A549 treated with CORT108297 at 1 μM for 4 hours (cell line): Measurements from ENCODE around the gene VANGL1. TPM values are rescaled to one million over a fixed set of nuclear protein-coding genes. Genes with fewer than 3 reads are reported as not detected.

Experiments
- total RNA-seq: library from RNA; stranded (reverse); fragments of 200-300 nt; extraction: Qiagen RNA extraction; gene quantifications from 5 replicates; pipeline ENCODE4 v1.2.3, GENCODE V29; 2022

Gene VANGL1
- total RNA-seq = 17.1 to 23.2 TPM (median 20.8 TPM) in 5 replicates

DNA sequence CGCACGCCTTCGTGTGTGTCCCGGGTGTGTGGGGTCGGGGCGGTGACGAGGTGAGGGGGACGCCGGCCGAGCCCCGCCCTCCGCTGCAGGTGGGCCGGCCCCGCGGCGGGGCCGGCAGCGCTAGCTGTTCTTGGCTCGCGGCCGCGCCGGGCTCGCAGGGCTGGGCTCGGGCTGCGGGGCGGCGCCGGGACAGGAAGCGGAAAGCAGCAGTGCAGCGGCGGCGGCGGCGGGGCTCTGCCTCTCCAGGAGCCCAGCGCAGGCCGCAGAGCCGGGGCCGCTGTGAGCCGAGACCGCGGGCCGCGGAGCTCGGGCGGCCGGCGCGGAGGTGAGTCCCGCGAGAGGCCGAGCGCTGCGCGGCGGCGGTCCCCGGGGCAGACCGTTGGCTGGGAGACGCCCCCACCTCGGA, at the start of gene VANGL1:
Gene VANGL1 (plus strand): TSS at position 209 of the 406 bp plus-strand sequence. CDS start 9,444 bp downstream, outside the sequence.

Other genes starting within 250 kb of the VANGL1 start
- not detected in 5 replicates for gene CASQ2, start 126.7 kb downstream of the VANGL1 start, total RNA-seq
- gene NHLH2, start 199.2 kb downstream of the VANGL1 start, total RNA-seq = not detected in 5 replicates